ENCODE results near the gene DNAH6. TPM values are rescaled to one million over a fixed set of nuclear protein-coding genes. Genes with fewer than 3 reads are reported as not detected.

DNAH6 gene
- total RNA-seq, 1 experiment from 2014 or later = 1.6 TPM

DNA sequence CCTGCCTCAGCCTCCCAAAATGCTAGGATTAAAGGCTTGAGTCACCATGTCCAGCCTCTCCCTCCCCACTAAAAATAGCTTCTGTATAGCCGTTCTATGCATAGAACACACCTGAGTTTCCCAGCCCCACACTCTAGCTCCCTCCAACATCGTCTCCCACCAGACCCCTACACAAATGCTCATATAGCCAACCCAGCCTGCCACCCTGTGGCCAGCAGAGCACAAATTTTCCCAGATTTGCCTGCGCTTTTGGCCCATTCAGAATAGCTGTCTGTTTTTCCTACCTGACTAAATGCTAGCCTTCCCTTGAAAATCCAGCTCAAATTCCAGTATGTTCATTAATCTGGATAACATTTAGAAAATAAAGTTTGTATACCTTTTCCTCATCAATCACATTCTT is 341.8 kb downstream of the DNAH6 start:
- Histone ChIP-seq H3K9ac (ENCODE audit: low read length) (no peak overlapping the region), H3K4me2 (ENCODE audit: low read length) (no peak overlapping the region), H3K27ac (ENCODE audit: low read depth, low read length) (no peak overlapping the region), H3K4me1 (ENCODE audit: control insufficient read depth in 1 of 2, insufficient read depth in 2 of 2, low read length in 2 of 2) (no peaks in the 10 kb centered on the region), H3K9me2 (ENCODE audit: insufficient read depth) (no peaks in the 10 kb centered on the region), H3K9me3 (ENCODE audit: control insufficient read depth in 1 of 2, insufficient read depth in 1 of 2, low read depth in 1 of 2, low read length in 2 of 2) (no peaks in the 10 kb centered on the region), H2AFZ (ENCODE audit: low read depth, low read length, poor library complexity, severe bottlenecking) (no peak overlapping the region), H4K20me1 (ENCODE audit: insufficient read depth) (no peaks in the 10 kb centered on the region), H3K79me2 (ENCODE audit: insufficient read depth, low read length) (no peaks in the 10 kb centered on the region), H3K4me3 (replicated peaks in 1 of 2; ENCODE audit: low read depth in 1 of 2, low read length in 2 of 2) (no peak overlapping the region), H3K36me3 (ENCODE audit: control insufficient read depth in 1 of 2, insufficient read depth in 2 of 2, low read length in 2 of 2) (no peaks in the 10 kb centered on the region), H3K27me3 (ENCODE audit: insufficient read depth, low read length) (no peaks in the 10 kb centered on the region)
- TF ChIP-seq CTCF (IDR thresholded peaks at IDR 0.05 in 2 of 3, conservative IDR thresholded peaks at IDR 0.05 in 1 of 3; ENCODE audit: borderline replicate concordance in 1 of 3, insufficient read depth in 1 of 3, low read depth in 2 of 3, low read length in 2 of 3) = peak in 2 of 3 experiments; percentile 25 to 36; a peak in 2 of 6 replicates
- no peak for TF ChIP-seq FOSL1 (IDR thresholded peaks at IDR 0.05; ENCODE audit: low read depth)
- TF ChIP-seq RAD21 (IDR thresholded peaks at IDR 0.05; ENCODE audit: low read depth) = peak; percentile 51
- RAD21 ChIA-PET (ENCODE audit: low non-redundant PET in 1 of 2, low total read pairs in 2 of 2, uncharacterized antibody in 2 of 2, unreplicated experiment in 2 of 2) = no interaction called here
- POLR2A ChIA-PET = no interaction called here
- BruUV-seq (replicated peaks) = no TSS peak
- intact Hi-C loops (cut with micrococcal nuclease) = no loop called here
- no peak for DNase-seq (ENCODE audit: low read depth, low spot score)
- peak; percentile 58; the same call in 1 of the 2 replicates for ATAC-seq
- CTCF ChIA-PET = interaction anchor here (1.4 to 2.0 kb wide), 3 partner anchors 117 to 361 kb away, joined by 5 to 8 read pairs (median 5); no protein-coding TSS in a partner anchor

- no peak for DNase-seq (ENCODE audit: low read depth, low spot score)
- no peak overlapping the region for H3K27ac ChIP-seq (ENCODE audit: low read depth, low read length)
- no peak overlapping the region for H2AFZ ChIP-seq (ENCODE audit: low read depth, low read length, poor library complexity, severe bottlenecking)
- ChIA-PET RAD21 (ENCODE audit: low non-redundant PET in 1 of 2, low total read pairs in 2 of 2, uncharacterized antibody in 2 of 2, unreplicated experiment in 2 of 2) (no interaction called here), POLR2A (no interaction called here), CTCF (interaction anchor here (2.0 kb wide), 1 partner anchor 117 kb away, joined by 8 read pairs; no protein-coding TSS in a partner anchor)
- no peak overlapping the region for H3K9ac ChIP-seq (ENCODE audit: low read length)
- H4K20me1 ChIP-seq (ENCODE audit: insufficient read depth) = no peaks in the 10 kb centered on the region
- ATAC-seq = no peak
- H3K36me3 ChIP-seq (ENCODE audit: control insufficient read depth in 1 of 2, insufficient read depth in 2 of 2, low read length in 2 of 2) = no peaks in the 10 kb centered on the region
- BruUV-seq (replicated peaks) = no TSS peak
- H3K9me2 ChIP-seq (ENCODE audit: insufficient read depth) = no peaks in the 10 kb centered on the region
- H3K9me3 ChIP-seq (ENCODE audit: control insufficient read depth in 1 of 2, insufficient read depth in 1 of 2, low read depth in 1 of 2, low read length in 2 of 2) = no peaks in the 10 kb centered on the region
- no peak for TF ChIP-seq CTCF (IDR thresholded peaks at IDR 0.05 in 2 of 3, conservative IDR thresholded peaks at IDR 0.05 in 1 of 3; ENCODE audit: borderline replicate concordance in 1 of 3, insufficient read depth in 1 of 3, low read depth in 2 of 3, low read length in 2 of 3)
- TF ChIP-seq JUND (IDR thresholded peaks at IDR 0.05) = no peak
- no peak for TF ChIP-seq REST (IDR thresholded peaks at IDR 0.05; ENCODE audit: low read depth)
- no peak for TF ChIP-seq ZFX (IDR thresholded peaks at IDR 0.05)
- TF ChIP-seq CBX3 (IDR thresholded peaks at IDR 0.05; ENCODE audit: low read depth) = no peak
- TF ChIP-seq ELF1 (IDR thresholded peaks at IDR 0.05; ENCODE audit: borderline replicate concordance, low read depth) = no peak
- no peak for TF ChIP-seq EZH2phosphoT487 (IDR thresholded peaks at IDR 0.05; ENCODE audit: borderline replicate concordance)
- TF ChIP-seq YY1 (IDR thresholded peaks at IDR 0.05; ENCODE audit: extremely low read depth, insufficient replicate concordance, low read depth, low read length) = no peak
- TF ChIP-seq EZH2 (IDR thresholded peaks at IDR 0.05) = no peak
- no peaks in the 10 kb centered on the region for H3K79me2 ChIP-seq (ENCODE audit: insufficient read depth, low read length)
- H3K27me3 ChIP-seq (ENCODE audit: insufficient read depth, low read length) = no peaks in the 10 kb centered on the region
- no peak overlapping the region for H3K4me2 ChIP-seq (ENCODE audit: low read length)
- H3K4me1 ChIP-seq (ENCODE audit: control insufficient read depth in 1 of 2, insufficient read depth in 2 of 2, low read length in 2 of 2) = no peaks in the 10 kb centered on the region
- intact Hi-C loops (cut with micrococcal nuclease) = no loop called here
- no peak overlapping the region for H3K4me3 ChIP-seq (replicated peaks in 1 of 2; ENCODE audit: low read depth in 1 of 2, low read length in 2 of 2)
Observed at GRCh38 chr2:84858937-84859336, 342.6 kb downstream of the DNAH6 start.
